OCI-LY7 (cell line): ENCODE measurements around the gene TANC1. TPM values are rescaled to one million over a fixed set of nuclear protein-coding genes. Genes with fewer than 3 reads are reported as not detected.

ENCODE experiments used
- BruUV-seq: library from RNA; stranded (reverse); fragments of 400-500 nt; replicated peaks from 2 replicates; lab custom pipeline; 2021; lab: Mats Ljungman, UMichigan
- CTCF ChIA-PET: fragments of 300-600 bp; sonication (Branson Sonifier 250); formaldehyde crosslinking; loops from one replicate; lab custom pipeline; 2022; ENCODE audit warnings: antibody characterized with exemption; ENCODE audit not compliant: unreplicated experiment; lab: Charles Lee
- POLR2A ChIA-PET: fragments of 300-600 bp; sonication (Branson Sonifier 250); formaldehyde crosslinking; loops from one replicate; lab custom pipeline; 2022; ENCODE audit warnings: antibody characterized with exemption; lab: Charles Lee
- DNase-seq: peaks from one replicate; pipeline ENCODE4 v3.0.0-alpha.2; 2015; ENCODE audit warnings: low spot score
- H2AFZ ChIP-seq: fragments of 200-600 bp; sonication (generic), shearing (Covaris generic); 2 replicates; pipeline ENCODE4 v1.6.1; 2014; ENCODE audit warnings: mild to moderate bottlenecking, antibody characterized with exemption, low read length, moderate library complexity
- H3K27ac ChIP-seq: fragments of 200-600 bp; sonication (generic); 2 replicates; pipeline ENCODE4 v1.5.1; 2014; ENCODE audit warnings: mixed run types, low read depth, mild to moderate bottlenecking, moderate library complexity, low read length, inconsistent platforms; ENCODE audit not compliant: poor library complexity, severe bottlenecking
- H3K36me3 ChIP-seq: fragments of 200-600 bp; sonication (generic); 2 replicates; pipeline ENCODE4 v1.6.1; 2014; ENCODE audit warnings: mild to moderate bottlenecking, antibody characterized with exemption, low read length, moderate library complexity, mixed read lengths; ENCODE audit not compliant: insufficient read depth
- H3K4me1 ChIP-seq: fragments of 200-600 bp; sonication (generic); 2 replicates; pipeline ENCODE4 v1.5.1; 2014; ENCODE audit warnings: mild to moderate bottlenecking, low read length; ENCODE audit not compliant: insufficient read depth, poor library complexity, severe bottlenecking
- H3K4me2 ChIP-seq: fragments of 200-600 bp; sonication (generic); 2 replicates; pipeline ENCODE4 v1.6.1; 2014; ENCODE audit warnings: mild to moderate bottlenecking, low read length
- H3K4me3 ChIP-seq: fragments of 200-600 bp; sonication (generic); 2 replicates; pipeline ENCODE4 v1.5.1; 2014; ENCODE audit warnings: mild to moderate bottlenecking, low read depth, low read length; ENCODE audit not compliant: poor library complexity, severe bottlenecking
- H3K79me2 ChIP-seq: fragments of 200-600 bp; sonication (generic); 2 replicates; pipeline ENCODE4 v1.6.1; 2016; ENCODE audit warnings: low read depth, mild to moderate bottlenecking, low read length, moderate library complexity, mixed read lengths; ENCODE audit not compliant: insufficient read depth
- H3K9me2 ChIP-seq: fragments of 200-600 bp; sonication (generic); 2 replicates; pipeline ENCODE4 v1.6.1; 2016; ENCODE audit warnings: mild to moderate bottlenecking, low read length, mixed read lengths; ENCODE audit not compliant: insufficient read depth
- H3K9me3 ChIP-seq: fragments of 200-600 bp; sonication (generic); 2 replicates; pipeline ENCODE4 v1.6.1; 2014; ENCODE audit warnings: mild to moderate bottlenecking, mixed run types, low read length, mixed read lengths
- H4K20me1 ChIP-seq: fragments of 200-600 bp; sonication (generic); 2 replicates; pipeline ENCODE4 v1.6.1; 2014; ENCODE audit warnings: mild to moderate bottlenecking, antibody characterized with exemption, low read length, moderate library complexity, mixed read lengths; ENCODE audit not compliant: insufficient read depth
- CTCF ChIP-seq: fragments of 200-600 bp; sonication (generic); conservative IDR thresholded peaks from 2 replicates; pipeline ENCODE4 v1.5.1; 2014; ENCODE audit warnings: mild to moderate bottlenecking, antibody characterized with exemption, low read length, moderate library complexity, mixed read lengths
- EZH2phosphoT487 ChIP-seq: fragments of 200-600 bp; sonication (generic); IDR thresholded peaks from 2 replicates; pipeline ENCODE4 v1.6.1; 2018; ENCODE audit warnings: low read depth, borderline replicate concordance, mild to moderate bottlenecking, mixed run types, antibody characterized with exemption, low read length, moderate library complexity, mixed read lengths
- intact Hi-C: fragments of 100-400 bp; cut with micrococcal nuclease; formaldehyde crosslinking; loops from one replicate; pipeline ENCODE4 v1.10.0; 2022; ENCODE audit not compliant: unreplicated experiment
- total RNA-seq, 2 experiments: library from RNA; depleted of rRNA in 1 of 2; stranded (reverse); fragments of >200 nt in 1 of 2; shearing (Covaris generic) in 1 of 2; gene quantifications; 2 replicates each; pipeline ENCODE4 v1.2.3, GENCODE V29; 2014 to 2022

TANC1 gene
- total RNA-seq, 2 experiments from 2014 or later, result 0.04 TPM; not detected in 1

GRCh38 chr2:159052157-159052601, 83.7 kb downstream of the TANC1 start:
- H3K27ac ChIP-seq, result no peak overlapping the region
- H3K4me1 ChIP-seq, result no peaks in the 10 kb centered on the region
- H3K36me3 ChIP-seq, result no peaks in the 10 kb centered on the region
- no TSS peak for BruUV-seq
- no peak for DNase-seq
- no peaks in the 10 kb centered on the region for H3K79me2 ChIP-seq
- no peak overlapping the region for H3K4me3 ChIP-seq
- no peaks in the 10 kb centered on the region for H3K9me2 ChIP-seq
- H2AFZ ChIP-seq, result no peak overlapping the region
- intact Hi-C loops, result no loop called here
- ChIA-PET POLR2A (no interaction called here), CTCF (no interaction called here)
- H4K20me1 ChIP-seq, result no peaks in the 10 kb centered on the region
- TF ChIP-seq CTCF, result no peak
- TF ChIP-seq EZH2phosphoT487, result no peak
- no peaks in the 10 kb centered on the region for H3K9me3 ChIP-seq
- H3K4me2 ChIP-seq, result no peak overlapping the region

- TF ChIP-seq CTCF, result no peak
- TF ChIP-seq EZH2phosphoT487, result no peak
- ChIA-PET CTCF (no interaction called here), POLR2A (interaction anchor here (1.2 kb wide), 1 partner anchor 27 kb away, joined by 4 read pairs; no protein-coding TSS in a partner anchor)
- Histone ChIP-seq H3K36me3 (no peaks in the 10 kb centered on the region), H3K4me1 (no peaks in the 10 kb centered on the region), H3K79me2 (no peaks in the 10 kb centered on the region), H3K4me3 (no peak overlapping the region), H2AFZ (no peak overlapping the region), H3K4me2 (no peak overlapping the region), H3K9me2 (no peaks in the 10 kb centered on the region), H4K20me1 (no peaks in the 10 kb centered on the region), H3K27ac (no peak overlapping the region), H3K9me3 (no peaks in the 10 kb centered on the region)
- no peak for DNase-seq
- BruUV-seq, result no TSS peak
- intact Hi-C loops, result no loop called here
These were observed 85.0 kb downstream of the TANC1 start for GRCh38 chr2:159053161-159054031.

GRCh38 chr2:159054032-159054334, 85.5 kb downstream of the TANC1 start:
- Histone ChIP-seq H3K4me1 (no peaks in the 10 kb centered on the region), H4K20me1 (no peaks in the 10 kb centered on the region), H3K4me3 (no peak overlapping the region), H2AFZ (no peak overlapping the region), H3K9me3 (no peaks in the 10 kb centered on the region), H3K79me2 (no peaks in the 10 kb centered on the region), H3K27ac (no peak overlapping the region), H3K4me2 (no peak overlapping the region), H3K36me3 (no peaks in the 10 kb centered on the region), H3K9me2 (no peaks in the 10 kb centered on the region)
- BruUV-seq, result no TSS peak
- CTCF ChIA-PET, result no interaction called here
- TF ChIP-seq EZH2phosphoT487 (no peak), CTCF (no peak)
- POLR2A ChIA-PET, result no interaction called here
- intact Hi-C loops, result no loop called here
- DNase-seq, result no peak
